B cell (primary cell): ENCODE results near the gene KIF26B. TPM values are rescaled to one million over a fixed set of nuclear protein-coding genes. Genes with fewer than 3 reads are reported as not detected.

Source experiments
- ATAC-seq: fragments of 200-7000 bp; cut with Tn5 transposase; one replicate; pipeline ENCODE4 v1.10.0; 2021; ENCODE audit warnings: low read depth, mild to moderate bottlenecking, moderate number of reproducible peaks, moderate library complexity
- CTCF ChIA-PET: fragments of 350-600 bp; sonication (Branson Sonifier 250); formaldehyde crosslinking; loops from one replicate; lab custom pipeline; 2021; ENCODE audit warnings: antibody characterized with exemption, inconsistent platforms; lab: Charles Lee
- POLR2A ChIA-PET: fragments of 350-600 bp; sonication (Branson Sonifier 250); formaldehyde crosslinking; loops from one replicate; lab custom pipeline; 2021; ENCODE audit warnings: antibody characterized with exemption; lab: Charles Lee
- DNase-seq: peaks from one replicate; pipeline ENCODE4 v3.0.0; 2013
- H2AFZ ChIP-seq: 2 replicates; pipeline ENCODE4 v1.6.1; 2012; ENCODE audit warnings: mild to moderate bottlenecking, low read depth, low read length; ENCODE audit not compliant: insufficient read depth, poor library complexity, severe bottlenecking
- H3K27ac ChIP-seq, 2 donors: 1 replicate in 1 of 2; 2 replicates in 1 of 2; pipeline ENCODE4 v1.5.1; 2012 to 2013; ENCODE audit warnings: low read length in 2 of 2, mild to moderate bottlenecking in 2 of 2, moderate library complexity in 1 of 2
- H3K27me3 ChIP-seq, 4 experiments: fragments of 200-600 bp in 1 of 4; sonication (generic) in 1 of 4; replicated peaks in 1 of 4; 1 replicate in 2 of 4; 2 replicates in 2 of 4; pipeline versions ENCODE4 v1.6.1 to v1.7.0; 2013 to 2016; ENCODE audit warnings: low read length in 3 of 4, mild to moderate bottlenecking in 2 of 4, mixed read lengths in 1 of 4, moderate library complexity in 1 of 4; ENCODE audit not compliant: insufficient read depth in 4 of 4, control insufficient read depth in 3 of 4; ENCODE audit errors: control extremely low read depth in 1 of 4
- H3K36me3 ChIP-seq, 2 experiments: replicated peaks in 1 of 2; 1 replicate in 1 of 2; 2 replicates in 1 of 2; pipeline versions ENCODE4 v1.6.1 to v1.7.1; 2013; ENCODE audit warnings: low read length in 1 of 2; ENCODE audit not compliant: insufficient read depth in 2 of 2, control insufficient read depth in 1 of 2; ENCODE audit errors: control extremely low read depth in 1 of 2, extremely low read depth in 1 of 2
- H3K4me1 ChIP-seq, 2 donors: fragments of 200-600 bp in 1 of 2; sonication (generic) in 1 of 2; 1 replicate in 1 of 2; 2 replicates in 1 of 2; pipeline versions ENCODE4 v1.5.1 to v1.6.1; 2013 to 2017; ENCODE audit warnings: low read length in 2 of 2; ENCODE audit not compliant: control insufficient read depth in 2 of 2, insufficient read depth in 2 of 2
- H3K4me2 ChIP-seq: replicated peaks from 2 replicates; pipeline ENCODE3; 2012; ENCODE audit warnings: mild to moderate bottlenecking, low read depth, low read length; ENCODE audit not compliant: poor library complexity, severe bottlenecking
- H3K4me3 ChIP-seq, 5 experiments: fragments of 200-600 bp in 1 of 5; sonication (generic) in 1 of 5; 1 replicate in 3 of 5; 2 replicates in 2 of 5; pipeline versions ENCODE4 v1.5.1 to v1.7.0; 2011 to 2016; ENCODE audit warnings: low read length in 4 of 5, mild to moderate bottlenecking in 4 of 5, low read depth in 2 of 5, control low read depth in 1 of 5, moderate library complexity in 1 of 5; ENCODE audit not compliant: insufficient read depth in 1 of 5; ENCODE audit errors: control extremely low read depth in 1 of 5, extremely low read depth in 1 of 5
- H3K79me2 ChIP-seq: fragments of 200-600 bp; sonication (generic); one replicate; pipeline ENCODE4 v1.6.0; 2016; ENCODE audit warnings: low read length; ENCODE audit not compliant: control insufficient read depth, insufficient read depth
- H3K9ac ChIP-seq: fragments of 200-600 bp; sonication (generic); 2 replicates; pipeline ENCODE4 v1.6.1; 2017; ENCODE audit warnings: mild to moderate bottlenecking, low read length, moderate library complexity
- H3K9me3 ChIP-seq, 3 donors: one replicate each; pipeline versions ENCODE4 v1.6.1 to v1.7.1; 2013; ENCODE audit warnings: low read length in 2 of 3; ENCODE audit not compliant: control insufficient read depth in 2 of 3, insufficient read depth in 1 of 3; ENCODE audit errors: control extremely low read depth in 1 of 3
- H4K20me1 ChIP-seq: 2 replicates; pipeline ENCODE4 v1.6.0; 2012; ENCODE audit warnings: mild to moderate bottlenecking, low read length; ENCODE audit not compliant: insufficient read depth, control insufficient read depth, poor library complexity, severe bottlenecking
- H3K27ac Mint-ChIP-seq: one replicate; pipeline ENCODE4 v1.8.0; 2021; ENCODE audit warnings: mixed read lengths
- H3K27me3 Mint-ChIP-seq: one replicate; pipeline ENCODE4 v1.8.0; 2021; ENCODE audit warnings: mixed read lengths
- H3K4me1 Mint-ChIP-seq: one replicate; pipeline ENCODE4 v1.8.0; 2021; ENCODE audit warnings: mixed read lengths
- H3K4me3 Mint-ChIP-seq: one replicate; pipeline ENCODE4 v1.8.0; 2021; ENCODE audit warnings: mixed read lengths
- H3K9me3 Mint-ChIP-seq: one replicate; pipeline ENCODE4 v1.8.0; 2022; ENCODE audit warnings: mixed read lengths; ENCODE audit not compliant: insufficient read depth
- CTCF ChIP-seq: fragments of 200-600 bp; IDR thresholded peaks from one replicate; pipeline ENCODE4 v1.8.0; 2022; ENCODE audit warnings: antibody characterized with exemption, mild to moderate bottlenecking
- EZH2 ChIP-seq: IDR thresholded peaks from 2 replicates; pipeline ENCODE4 v1.6.1; 2012; ENCODE audit warnings: borderline replicate concordance, low read depth, mild to moderate bottlenecking, moderate library complexity, low read length; ENCODE audit not compliant: insufficient read depth, poor library complexity, severe bottlenecking
- WGBS: methylation state at CpG from one replicate; pipeline ENCODE4 v1.1.5; 2013; ENCODE audit warnings: missing lambda C conversion rate; ENCODE audit not compliant: insufficient coverage; 5-methylcytosine and 5-hydroxymethylcytosine counted together
- intact Hi-C: fragments of 100-400 bp; cut with micrococcal nuclease; formaldehyde crosslinking; loops from one replicate; pipeline ENCODE4 v1.10.0; 2022
- polyA plus RNA-seq: library from polyadenylated mRNA; depleted of rRNA; stranded (reverse); fragments of >200 nt; gene quantifications from 2 replicates; pipeline ENCODE4 v1.2.3, GENCODE V29; 2012
- total RNA-seq, 2 donors: library from RNA; stranded (reverse); fragments of 120-200 nt in 1 of 2; gene quantifications; 1 replicate in 1 of 2; 2 replicates in 1 of 2; pipeline versions ENCODE4 v1.2.3 to v1.2.4, GENCODE V29; 2013 to 2022

KIF26B gene
- total and polyA plus RNA-seq, 2 donors (not counting 1 experiment from before 2014, with no cell fraction given), result 0.62 TPM; not detected in 1

GRCh38 chr1:245383396-245384330 lies 228.9 kb downstream of the KIF26B start:
- Mint-ChIP-seq H3K4me3 (no peak overlapping the region), H3K27me3 (peaks cover 11% of the 10 kb centered on the region), H3K27ac (no peak overlapping the region), H3K9me3 (no peaks in the 10 kb centered on the region), H3K4me1 (no peaks in the 10 kb centered on the region)
- H3K4me2 ChIP-seq, result no peak overlapping the region
- no peaks in the 10 kb centered on the region for H3K4me1 ChIP-seq
- DNase-seq (no peak), ATAC-seq (no peak)
- no peak overlapping the region for H3K9ac ChIP-seq
- no peak overlapping the region for H2AFZ ChIP-seq
- intact Hi-C loops, result no loop called here
- H3K9me3 ChIP-seq, result no peaks in the 10 kb centered on the region
- H3K4me3 ChIP-seq, result no peak overlapping the region
- TF ChIP-seq EZH2, result no peak
- TF ChIP-seq CTCF, result no peak
- no peaks in the 10 kb centered on the region for H3K79me2 ChIP-seq
- WGBS, result 63% methylated on average over 12 of the region's 13 CpGs
- H3K27me3 ChIP-seq, result peaks cover 0 to 3% (median 0%) of the 10 kb centered on the region in 4 experiments
- ChIA-PET CTCF (no interaction called here), POLR2A (no interaction called here)
- H3K27ac ChIP-seq, result no peak overlapping the region
- no peaks in the 10 kb centered on the region for H3K36me3 ChIP-seq
- no peaks in the 10 kb centered on the region for H4K20me1 ChIP-seq
